DMS79 treated with DMSO at 0.1 percent for 48 hours (cell line): ENCODE measurements around the gene DUSP22.

Source experiments
- DNase-seq: peaks from one replicate; lab custom pipeline; 2025; lab: John Stamatoyannopoulos, UW

Gene DUSP22

GRCh38 chr6:338815-339262 lies 46.6 kb downstream of the DUSP22 start:
- DNase-seq = no peak

DNA sequence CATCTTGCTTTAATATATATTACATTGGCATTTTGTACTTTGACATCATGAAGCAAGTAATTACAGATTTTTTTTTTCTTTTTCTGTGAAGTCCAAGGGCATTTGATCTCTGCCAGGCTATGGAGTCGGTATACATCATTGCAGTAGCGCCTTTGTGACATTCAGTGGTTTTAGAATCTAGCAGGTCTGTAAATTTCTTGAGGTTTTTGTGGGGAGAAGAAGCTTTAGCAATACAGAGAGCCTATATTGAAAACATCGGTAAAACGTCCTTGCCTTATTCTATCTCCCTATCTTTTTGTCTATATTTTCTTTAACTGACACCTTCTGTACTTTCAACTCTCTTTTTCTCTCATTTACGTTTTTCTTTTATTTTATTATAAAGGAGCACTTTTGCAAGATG lies 47.2 kb downstream of the DUSP22 start:
- no peak for DNase-seq

GRCh38 chr6:340186-340955 lies 48.1 kb downstream of the DUSP22 start:
- no peak for DNase-seq

- DNase-seq = no peak
These were observed 48.9 kb downstream of the DUSP22 start for GRCh38 chr6:340991-341827.

GRCh38 chr6:341914-342831 lies 49.9 kb downstream of the DUSP22 start:
- DNase-seq = no peak

DNA sequence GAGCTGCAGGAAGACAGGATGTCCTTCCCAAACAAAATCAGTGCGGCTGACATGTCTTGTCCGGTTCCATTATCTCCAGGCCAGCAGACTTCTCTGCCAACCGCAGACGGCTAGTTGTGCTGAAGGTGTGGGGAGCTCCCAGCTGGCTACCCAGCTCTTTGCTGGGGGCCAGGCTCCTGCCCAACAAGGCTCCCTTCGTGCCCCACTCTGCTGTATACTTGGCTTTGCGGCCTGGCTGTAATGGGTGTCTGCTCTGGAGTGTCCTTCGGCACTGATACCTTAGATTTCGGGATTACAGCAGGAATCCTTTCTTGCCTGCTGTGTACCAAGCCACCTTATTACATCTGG lies 50.5 kb downstream of the DUSP22 start:
- DNase-seq = no peak

DNA sequence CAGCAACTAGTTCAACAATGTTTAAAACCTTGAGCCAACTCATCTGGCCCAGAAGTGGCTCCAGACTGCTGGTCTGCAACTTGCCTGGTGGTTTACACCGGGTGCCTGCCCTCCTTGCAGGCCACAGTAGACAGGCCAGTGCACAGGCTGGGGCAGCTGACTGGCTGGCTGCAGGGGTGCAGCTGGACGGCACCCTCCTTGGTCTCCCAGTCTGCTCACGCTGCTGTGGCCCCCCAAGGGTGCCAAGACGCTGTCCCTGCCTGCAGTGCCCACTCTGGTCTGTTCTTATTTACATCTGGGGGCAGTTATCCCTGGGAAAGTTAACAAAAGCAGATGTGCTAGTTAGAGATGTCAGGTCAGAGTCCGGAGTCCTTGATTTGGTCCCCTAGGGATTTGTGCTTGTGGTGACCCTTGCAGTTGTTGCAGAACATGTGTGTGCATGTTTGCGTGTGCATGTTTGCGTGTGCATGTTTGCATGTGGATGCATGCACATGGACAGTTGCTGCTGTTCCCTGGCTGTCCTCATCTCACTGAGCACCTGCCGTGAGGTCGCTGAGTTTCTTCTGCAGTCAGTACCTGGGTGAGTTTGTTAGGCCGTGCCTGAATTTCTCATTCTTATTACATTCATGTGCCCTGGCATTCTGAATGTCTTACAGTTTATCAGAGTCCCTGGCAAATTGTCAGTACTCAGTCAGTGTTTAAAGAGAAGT lies 51.1 kb downstream of the DUSP22 start:
- no peak for DNase-seq

DNA sequence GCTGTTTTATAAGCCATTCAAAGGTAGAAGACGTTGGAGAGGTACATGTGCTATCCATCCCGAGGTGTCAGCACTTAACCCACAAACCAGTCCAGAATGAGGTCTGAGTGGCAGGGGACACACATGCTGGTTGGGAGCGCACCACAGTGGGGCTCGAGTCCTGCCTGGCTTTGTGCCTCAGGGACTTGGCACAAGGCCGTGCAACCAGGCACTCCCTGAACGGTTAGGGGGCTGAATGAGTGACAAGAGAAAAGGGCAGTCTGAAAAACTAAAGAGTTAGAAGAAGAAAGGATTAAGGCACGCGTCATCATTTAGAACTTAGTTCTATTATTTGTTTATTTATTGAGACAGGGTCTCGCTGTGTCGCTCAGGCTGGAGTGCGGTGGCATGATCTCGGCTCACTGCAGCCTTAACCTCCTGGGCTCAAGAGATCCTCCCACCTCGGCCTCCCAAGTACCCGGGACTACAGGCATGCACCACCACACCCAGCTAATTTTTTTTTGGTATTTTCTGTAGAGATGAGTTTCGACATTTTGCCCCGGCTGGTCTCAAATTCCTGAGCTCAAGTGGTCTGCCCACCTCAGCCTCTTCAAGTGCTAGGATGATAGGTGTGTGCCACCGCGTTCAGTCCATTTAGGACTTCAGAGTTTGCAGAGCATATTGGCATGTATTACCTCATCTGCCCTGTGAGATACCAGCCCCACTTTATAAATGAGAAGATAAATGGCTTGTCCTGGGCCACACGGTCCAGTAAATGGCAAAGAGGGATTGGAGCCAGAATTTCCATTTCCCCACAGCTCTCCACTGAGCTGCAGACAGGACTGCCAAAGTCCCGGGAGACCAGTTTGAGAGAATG lies 51.9 kb downstream of the DUSP22 start:
- no peak for DNase-seq

GRCh38 chr6:344816-345340 lies 52.6 kb downstream of the DUSP22 start:
- DNase-seq = no peak

GRCh38 chr6:345747-346385 lies 53.6 kb downstream of the DUSP22 start:
- no peak for DNase-seq

- no peak for DNase-seq
These were observed 54.2 kb downstream of the DUSP22 start for GRCh38 chr6:346386-347030.

DNA sequence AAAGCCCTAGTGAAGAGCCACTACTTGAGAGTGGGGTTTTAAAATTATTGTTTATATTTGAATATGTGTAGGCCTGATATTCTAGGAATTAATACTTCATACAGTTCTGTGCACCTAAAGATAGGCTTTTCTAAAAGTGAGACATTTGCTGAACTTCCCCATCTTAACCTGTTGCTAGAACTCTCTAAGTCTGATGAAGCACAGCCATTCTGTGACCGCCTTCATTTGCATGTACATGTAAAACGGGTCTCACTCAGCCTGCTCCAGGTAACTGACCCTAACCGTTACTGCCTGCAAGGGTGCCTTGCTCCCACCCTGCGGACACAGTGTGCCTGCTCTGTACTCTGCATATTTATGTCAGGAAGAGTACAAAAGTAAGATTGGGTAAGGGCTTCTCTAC lies 54.9 kb downstream of the DUSP22 start:
- no peak for DNase-seq

DNA sequence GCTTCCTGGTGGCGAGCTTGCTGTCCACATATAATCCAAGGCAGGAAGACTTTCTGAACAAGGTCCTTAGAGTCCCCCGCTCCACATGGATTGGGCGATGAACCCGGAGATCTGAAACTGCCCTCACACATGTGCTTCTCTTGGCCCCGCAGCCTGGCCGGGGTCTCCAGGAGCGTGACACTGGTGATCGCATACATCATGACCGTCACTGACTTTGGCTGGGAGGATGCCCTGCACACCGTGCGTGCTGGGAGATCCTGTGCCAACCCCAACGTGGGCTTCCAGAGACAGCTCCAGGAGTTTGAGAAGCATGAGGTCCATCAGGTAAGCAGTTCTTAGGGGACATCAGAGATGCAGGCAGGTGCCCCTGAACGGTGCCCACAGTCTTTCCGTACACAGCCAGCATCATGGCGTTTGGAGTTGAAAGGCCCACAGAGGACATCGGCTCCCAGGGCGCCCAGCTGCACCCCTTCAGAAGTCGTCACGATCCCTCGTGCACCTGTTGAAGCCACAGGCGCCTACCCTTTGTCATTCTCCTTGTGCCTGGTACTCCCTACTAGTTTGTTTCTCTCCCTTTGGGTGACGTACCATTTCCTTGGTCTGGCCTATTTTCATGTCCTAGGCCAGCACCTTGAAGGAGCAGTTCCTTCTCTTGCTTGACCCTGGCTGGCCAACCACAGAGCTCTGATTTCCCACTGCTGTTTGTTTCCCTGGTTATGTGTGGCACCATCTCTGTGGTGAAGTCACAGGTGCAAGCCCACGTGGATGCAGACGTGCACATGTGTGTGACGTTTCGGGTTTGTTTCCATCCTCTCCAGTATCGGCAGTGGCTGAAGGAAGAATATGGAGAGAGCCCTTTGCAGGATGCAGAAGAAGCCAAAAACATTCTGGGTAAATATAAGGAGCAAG lies 55.9 kb downstream of the DUSP22 start:
- no peak for DNase-seq

- DNase-seq = no peak
These were observed 56.6 kb downstream of the DUSP22 start for GRCh38 chr6:348860-349396.

- DNase-seq = no peak
These were observed 57.2 kb downstream of the DUSP22 start for GRCh38 chr6:349491-349921.

DNA sequence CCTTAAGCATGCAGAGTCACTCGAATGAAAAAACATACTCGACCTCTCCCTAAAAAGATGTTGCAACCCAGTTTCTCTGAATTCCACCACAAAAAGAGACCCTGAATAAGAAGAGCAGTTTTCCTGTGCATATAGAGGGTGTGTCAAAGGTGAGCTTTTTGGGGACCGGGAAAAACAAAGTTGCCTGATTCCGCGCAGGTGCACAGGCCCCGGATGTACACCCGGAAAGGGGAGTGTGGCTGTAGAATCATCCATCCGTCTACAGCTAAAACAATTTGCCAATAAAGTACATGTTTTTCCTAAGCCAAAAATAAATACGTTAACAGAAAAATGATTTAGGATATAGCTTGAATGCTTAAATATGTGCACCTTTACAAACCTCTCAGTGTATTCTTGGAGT lies 58.1 kb downstream of the DUSP22 start:
- DNase-seq = no peak

DNA sequence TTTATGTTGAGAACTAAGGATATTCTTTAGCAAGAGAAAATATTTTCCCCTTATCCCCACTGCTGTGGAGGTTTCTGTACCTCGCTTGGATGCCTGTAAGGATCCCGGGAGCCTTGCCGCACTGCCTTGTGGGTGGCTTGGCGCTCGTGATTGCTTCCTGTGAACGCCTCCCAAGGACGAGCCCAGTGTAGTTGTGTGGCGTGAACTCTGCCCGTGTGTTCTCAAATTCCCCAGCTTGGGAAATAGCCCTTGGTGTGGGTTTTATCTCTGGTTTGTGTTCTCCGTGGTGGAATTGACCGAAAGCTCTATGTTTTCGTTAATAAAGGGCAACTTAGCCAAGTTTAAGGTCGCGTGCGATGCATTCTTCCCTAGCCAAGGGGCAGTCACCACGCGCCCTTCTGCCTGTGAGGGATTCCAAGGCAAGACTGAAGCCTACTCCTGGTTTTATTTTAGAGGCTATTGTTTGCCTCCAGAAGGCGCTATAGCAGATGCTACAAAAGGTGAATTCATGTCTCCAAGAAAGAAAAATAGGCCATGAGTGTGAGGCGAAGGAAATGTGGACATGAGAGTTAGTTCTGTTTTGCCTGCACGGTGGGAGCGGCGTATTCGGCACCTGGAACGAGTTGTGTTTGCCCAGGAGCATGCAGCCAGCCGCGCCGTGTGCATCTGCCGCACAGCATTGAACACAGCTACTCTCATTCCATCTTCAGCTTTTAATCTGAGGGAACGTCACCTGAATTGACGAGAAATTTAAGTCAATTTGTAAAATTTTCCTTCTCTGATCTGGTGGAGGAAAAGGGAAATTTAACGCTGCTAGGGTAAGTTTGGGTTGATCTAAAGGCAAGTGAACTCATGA lies 59.0 kb downstream of the DUSP22 start:
- no peak for DNase-seq
